ENCODE measurements around the gene MRPL3.

MRPL3 gene

DNA sequence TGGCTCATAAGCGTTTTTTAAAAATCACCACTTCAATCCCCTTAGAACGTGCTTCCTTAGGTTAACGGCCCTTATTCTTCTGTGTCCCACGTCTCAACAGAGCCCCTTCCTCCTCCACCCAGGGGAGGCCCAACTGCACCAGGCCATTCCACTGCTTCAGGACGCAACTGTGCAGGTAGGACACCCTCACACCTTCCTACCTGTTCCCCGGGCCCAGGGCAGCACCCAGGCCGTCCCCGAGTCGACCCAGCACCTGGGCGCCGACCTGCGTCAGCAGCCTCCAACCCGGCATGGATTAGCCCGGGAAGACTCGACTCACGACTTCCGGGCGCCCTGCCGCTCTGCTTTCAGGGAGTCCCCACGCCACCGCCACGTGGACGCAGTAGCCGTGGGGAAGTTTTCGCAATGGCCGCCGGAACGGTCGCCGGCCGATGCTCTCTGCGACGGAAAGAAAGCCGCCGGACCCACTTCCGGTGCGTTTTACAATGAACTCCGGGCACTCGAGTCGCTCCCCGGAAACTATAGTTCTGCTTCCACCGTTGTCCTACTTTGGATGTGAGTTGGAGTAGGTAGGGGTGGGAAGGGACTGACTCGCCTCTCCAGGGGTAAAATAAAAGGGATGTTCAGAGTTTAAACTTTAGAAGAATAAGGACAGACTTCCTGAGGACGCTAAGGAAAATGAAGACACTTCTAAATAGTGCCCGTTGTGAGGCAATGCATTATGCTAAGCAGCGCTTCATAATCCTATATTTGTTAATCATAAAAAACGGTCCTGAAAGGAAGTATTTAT lies at the start of gene MRPL3:
Gene MRPL3, minus strand, starts transcription at position 442 of the 790 bp plus-strand sequence. Its CDS starts 150 bp downstream, at position 292.
- peak; percentile 64 for DNase-seq (ENCODE audit: low read depth)

DNA sequence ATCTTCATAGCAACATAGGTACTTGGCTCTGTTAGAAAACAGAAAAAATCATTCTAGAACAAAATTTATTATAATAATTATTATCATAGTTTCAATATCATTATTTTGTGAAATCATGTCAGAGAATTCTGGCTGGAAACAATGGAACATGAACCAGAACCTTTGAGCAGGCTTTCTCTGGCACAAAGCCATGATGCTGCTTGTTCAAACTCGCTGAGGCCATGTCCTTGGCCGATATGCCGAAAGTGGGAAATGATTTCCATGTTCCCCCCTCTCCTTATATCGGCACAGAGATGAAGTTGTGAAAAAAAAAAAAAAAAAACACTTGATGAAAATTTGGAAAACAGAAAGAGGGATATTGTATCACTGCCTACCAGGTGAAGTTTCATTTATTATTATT lies 49.0 kb upstream of the MRPL3 start:
- no peak for DNase-seq (ENCODE audit: low read depth)

DNA sequence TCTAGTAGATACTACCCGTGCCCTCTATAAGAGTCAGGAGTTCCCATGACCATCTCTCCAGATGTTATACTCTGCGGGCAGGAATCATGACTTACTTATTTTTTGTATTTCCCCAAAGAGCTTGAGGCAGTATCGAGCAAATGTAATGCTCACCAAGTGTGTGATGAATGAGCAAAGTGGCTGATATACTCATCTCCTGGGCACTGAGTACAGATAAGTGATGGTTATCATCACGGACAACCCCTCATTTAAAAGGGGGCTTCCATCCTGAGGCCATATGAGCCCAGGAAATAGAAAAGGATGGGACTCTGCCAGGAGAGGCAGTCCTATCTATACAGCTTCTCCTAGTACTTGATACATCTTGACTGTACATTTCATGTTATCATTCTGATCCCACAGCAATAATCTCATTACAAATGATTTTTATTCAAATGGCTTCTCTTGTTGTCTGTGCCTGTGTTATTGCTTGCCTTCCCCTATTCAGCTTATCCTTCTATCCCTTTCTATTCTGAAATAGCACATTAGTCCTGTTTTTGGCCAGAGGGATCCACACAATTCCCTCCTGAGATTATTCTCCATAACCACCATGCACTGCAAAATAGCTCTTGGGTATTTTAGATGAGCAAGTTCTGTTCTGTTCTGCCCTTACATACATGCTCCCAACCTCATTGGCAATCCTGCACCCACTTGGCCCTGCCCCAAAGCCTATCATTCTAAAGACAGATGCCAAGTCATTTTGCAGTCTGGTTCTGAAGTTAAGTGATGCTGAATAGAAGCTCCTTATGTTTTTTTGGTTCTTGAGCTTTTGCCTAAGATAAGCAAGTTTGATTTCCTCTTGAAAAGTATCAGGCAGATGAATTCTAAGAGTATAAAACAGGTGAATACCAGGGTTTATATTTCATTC lies 48.0 kb upstream of the MRPL3 start:
- DNase-seq (ENCODE audit: low read depth): no peak

DNA sequence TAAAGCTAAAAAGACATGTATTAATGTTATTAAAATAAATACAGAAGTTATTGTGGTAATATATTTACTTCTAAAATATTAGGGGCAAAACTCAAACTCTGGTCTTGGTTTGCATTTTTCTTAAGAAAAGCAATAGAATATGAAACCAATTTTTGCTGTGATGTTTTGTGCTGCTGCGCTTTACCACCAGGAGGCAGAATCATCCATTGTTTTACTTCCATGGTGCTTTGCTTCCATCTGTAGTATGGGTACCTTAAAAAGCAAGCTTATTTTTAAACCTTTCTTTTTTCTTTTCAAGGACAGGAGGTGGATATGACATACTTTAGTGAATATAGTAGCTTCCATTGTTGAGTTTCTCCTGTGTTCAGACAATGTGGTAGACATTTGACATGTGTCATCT lies 46.6 kb upstream of the MRPL3 start:
- DNase-seq (ENCODE audit: low read depth): no peak

DNA sequence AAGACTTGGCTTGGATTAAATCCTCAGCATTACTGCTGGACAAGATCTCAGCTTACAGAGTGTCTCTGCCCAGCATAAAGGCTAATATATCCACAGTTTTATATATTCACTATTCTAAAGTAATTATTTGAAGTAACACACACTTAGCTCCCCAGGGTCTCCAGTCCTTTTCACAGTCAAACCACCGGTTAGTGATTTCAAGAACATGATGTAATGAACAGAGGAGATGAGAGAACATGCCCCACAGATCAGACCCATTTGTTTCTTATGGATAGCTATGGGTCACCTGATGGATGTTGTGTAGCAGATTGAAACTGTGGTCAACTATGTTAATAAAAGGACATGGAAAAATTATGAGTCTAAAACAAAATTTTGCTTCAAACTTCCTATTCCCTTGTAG lies 44.8 kb upstream of the MRPL3 start:
- no peak for DNase-seq (ENCODE audit: low read depth)

DNA sequence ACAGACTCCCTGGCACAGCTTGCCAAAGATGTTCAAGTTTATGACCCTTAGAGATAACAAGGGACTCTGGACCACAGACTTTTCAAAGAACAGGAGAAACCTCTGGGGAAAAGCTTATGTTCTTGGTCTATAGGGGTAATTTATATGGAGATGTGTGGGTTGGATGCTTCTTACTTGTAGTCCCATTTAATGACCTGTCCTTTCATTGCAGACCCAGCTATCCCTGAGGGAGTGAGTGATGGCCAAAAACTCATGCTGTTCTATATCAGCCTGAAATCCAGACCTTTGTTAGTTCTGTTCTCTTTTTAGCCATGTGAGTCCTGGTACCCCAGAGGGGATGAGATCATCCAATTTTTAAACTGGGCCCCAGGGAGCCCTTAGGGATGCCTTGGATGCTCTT lies 43.7 kb upstream of the MRPL3 start:
- DNase-seq (ENCODE audit: low read depth): no peak

DNA sequence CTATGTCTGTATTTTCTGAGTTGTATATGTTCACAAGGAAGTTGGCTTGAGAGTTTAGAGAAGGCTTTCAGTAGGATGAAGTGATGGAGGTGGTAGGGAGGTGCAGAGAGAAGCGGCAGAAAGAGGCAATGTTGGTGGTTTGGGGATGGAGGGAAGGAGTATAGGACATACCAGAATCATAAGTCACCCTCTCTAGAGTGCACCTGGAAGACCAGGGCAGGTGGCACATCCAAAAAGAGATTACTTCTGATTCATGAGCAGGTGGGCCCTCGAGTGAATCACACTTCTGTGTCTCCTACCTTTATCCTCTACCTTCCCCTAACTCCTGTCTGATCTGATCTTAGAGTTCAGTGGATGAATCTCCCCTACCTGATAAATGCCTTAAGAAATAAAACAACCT lies 41.8 kb upstream of the MRPL3 start:
- no peak for DNase-seq (ENCODE audit: low read depth)

DNA sequence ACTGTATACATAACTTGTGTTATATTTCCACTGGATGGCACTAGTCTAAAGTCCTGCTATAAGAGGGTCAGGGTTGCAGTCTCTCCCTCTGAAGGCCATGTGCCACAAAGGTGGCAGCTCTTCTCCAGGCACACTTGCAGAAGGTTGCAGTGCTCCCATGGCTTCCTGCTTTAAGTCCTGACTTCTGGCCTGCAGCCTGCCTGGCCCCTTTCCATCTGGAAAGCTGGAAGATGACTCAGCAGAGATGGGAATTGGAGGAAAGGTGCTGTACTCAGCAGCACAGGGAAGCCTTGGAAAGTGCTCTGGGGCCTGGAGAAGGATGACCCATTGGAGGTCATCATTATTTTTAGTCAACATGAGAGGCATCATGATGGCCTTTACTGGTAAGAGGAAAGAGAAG lies 40.9 kb upstream of the MRPL3 start:
- no peak for DNase-seq (ENCODE audit: low read depth)

DNA sequence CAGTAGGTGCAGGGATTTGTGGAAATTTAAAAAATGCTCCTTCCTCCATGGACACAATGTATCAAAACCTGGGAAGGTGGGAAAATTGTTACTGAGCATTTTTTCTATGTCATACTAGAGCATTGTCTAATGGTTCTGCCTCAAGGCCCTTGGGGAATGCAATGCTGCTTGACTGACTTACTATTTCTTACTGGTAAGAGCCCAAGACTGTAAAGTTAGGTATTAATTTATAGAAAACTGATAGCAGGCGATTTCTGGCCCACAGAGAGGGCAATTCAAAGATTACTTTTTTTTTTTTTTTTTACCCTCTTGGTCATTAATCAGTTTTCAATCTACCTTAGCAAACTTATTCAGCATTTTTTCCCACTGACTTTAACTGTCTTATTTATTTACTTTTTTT lies 38.5 kb upstream of the MRPL3 start:
- DNase-seq (ENCODE audit: low read depth): no peak

DNA sequence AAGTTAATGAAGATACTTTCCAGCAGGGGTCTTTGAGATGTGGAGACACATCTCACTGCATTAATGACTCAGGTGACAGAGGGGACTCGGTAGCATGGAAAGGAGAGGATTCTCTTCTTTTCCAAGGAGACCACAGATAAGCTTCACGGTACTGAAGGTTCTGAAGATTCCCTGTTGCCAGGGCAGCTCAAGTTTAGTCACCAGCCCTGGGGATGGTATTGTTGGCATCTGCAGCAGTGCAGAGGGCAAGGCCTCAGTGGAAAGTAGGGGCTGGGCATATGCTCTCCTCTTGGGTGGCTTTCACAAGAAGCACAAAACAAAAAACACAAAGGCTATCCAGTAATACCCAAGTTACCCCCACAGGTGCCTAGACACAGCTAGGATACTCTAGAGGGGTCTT lies 38.0 kb upstream of the MRPL3 start:
- no peak for DNase-seq (ENCODE audit: low read depth)

DNA sequence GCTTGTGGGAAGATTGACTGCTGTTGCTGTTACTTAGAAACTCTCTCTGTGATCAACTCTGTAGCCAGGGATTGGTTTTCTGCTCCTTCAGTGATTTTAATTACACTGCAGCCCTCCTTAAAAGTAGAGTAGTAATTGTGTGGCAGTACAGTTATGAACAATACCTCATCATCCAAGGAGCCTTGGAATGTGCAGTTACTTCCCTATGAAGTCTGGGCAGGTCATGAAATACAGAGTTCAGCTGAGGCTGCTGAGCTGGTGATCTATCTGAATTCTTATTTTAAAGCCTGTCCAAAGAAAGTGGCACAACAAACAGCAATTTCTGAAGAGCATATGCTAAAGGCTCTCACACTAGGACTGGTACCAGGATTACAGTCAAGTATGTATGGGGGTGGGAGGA lies 37.4 kb upstream of the MRPL3 start:
- no peak for DNase-seq (ENCODE audit: low read depth)

DNA sequence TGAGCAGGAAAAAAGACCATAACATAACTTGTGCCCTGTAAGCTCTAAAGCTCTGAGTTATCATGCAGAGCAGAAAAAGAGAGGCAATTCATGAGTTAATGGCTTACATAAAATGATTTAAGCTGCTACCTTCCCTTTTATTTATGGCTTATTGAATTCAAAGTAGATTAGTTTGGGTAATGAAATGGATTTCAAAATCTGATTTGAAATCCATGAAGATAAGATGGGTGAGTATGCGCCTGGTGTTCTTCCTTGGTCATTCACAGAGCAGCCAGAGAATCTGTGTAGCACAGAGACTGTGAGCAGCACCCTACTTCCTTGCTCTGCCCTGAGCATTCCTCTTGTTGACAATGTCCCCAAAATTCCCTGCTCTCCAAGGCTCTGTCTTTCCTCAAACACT lies 36.2 kb upstream of the MRPL3 start:
- no peak for DNase-seq (ENCODE audit: low read depth)

DNA sequence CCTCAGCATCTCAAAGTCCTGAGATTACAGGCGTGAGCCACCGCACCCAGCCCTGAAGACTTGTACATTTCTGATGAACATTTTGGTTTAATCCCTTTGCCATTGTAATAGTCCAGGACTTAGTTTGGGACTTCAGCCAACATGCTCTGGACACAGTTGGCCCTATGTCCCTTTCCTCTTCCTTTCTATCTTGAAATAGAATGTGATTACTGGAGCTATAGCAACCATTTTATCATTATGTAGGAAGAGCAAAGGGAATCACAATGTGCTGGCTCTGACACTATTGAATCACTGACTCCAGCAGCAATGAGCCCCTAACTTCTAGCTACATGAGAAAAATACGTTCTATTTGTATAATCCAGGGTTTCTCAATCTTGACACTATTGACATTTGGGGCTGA lies 34.8 kb upstream of the MRPL3 start:
- no peak for DNase-seq (ENCODE audit: low read depth)

DNA sequence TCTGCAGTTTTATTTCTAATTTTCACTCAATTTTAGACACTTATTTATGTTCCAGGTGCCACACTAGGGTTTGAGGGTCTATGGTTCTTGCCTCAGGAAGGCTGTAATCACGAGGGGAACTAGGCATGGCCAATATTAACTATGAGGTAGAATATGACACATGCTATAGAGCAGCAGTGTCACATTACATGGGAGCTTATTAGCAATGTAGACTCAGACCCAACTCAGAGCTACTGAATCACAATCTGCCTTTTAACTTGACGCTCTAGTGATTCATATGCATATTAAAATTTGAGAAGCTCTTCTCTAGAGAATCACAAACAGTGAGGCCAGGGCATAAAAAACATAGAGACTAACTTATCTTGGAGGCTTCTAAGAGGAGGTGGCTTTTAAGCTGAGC lies 32.8 kb upstream of the MRPL3 start:
- no peak for DNase-seq (ENCODE audit: low read depth)

DNA sequence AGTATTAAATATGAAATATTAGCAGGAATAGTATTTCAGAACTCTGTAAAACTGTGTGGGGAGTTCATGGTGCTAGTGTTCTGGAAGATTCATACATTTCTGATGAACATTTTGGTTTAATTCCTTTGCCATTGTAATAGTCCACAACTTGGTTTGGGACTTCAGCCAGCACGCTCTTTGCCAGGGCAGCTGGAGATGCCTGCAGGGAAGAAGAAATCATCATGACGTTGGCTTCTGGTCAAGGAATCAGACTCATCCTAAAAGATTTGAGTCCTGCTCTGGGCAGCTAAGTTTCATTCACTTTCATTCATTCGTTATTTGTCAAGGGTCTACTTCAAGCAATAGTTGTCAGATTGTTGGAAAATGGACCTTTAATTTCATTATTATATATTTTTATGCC lies 32.4 kb upstream of the MRPL3 start:
- DNase-seq (ENCODE audit: low read depth): no peak

DNA sequence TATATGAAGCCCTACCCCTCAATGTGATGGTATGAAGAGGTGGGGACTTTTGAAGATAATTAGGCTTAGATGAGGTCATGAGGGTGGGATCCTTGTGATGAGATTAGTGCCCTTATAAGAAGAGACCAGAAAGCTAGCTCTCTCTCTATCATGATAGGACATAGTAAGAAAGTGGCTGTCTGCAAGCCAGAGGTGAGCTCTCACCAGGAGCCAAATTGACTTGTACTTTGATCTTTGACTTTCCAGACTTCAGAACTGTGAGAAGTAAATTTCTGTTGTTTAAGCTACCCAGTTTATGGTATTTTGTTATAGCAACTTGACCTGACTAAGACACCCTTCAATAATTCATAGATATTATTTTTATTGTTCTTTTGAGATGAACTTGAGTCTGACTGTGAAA lies 29.9 kb upstream of the MRPL3 start:
- DNase-seq (ENCODE audit: low read depth): no peak

DNA sequence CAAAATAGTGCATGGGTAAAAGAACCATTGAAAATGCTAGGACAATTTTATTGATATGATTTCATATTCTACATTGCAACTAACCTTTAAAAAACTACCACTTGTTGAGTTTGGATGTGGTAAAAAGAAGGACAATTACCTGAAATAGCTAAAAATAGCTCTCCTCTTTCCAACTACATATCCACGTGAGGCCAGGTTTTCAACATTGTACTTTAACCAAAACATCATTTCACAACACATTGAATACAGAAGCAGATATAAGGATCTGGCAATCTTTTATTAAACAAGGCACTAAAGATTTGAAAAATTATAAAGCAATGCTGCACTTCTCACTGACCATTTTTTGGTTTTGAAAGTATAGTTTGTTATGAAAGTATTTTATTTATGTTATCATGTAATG lies 28.1 kb upstream of the MRPL3 start:
- no peak for DNase-seq (ENCODE audit: low read depth)

DNA sequence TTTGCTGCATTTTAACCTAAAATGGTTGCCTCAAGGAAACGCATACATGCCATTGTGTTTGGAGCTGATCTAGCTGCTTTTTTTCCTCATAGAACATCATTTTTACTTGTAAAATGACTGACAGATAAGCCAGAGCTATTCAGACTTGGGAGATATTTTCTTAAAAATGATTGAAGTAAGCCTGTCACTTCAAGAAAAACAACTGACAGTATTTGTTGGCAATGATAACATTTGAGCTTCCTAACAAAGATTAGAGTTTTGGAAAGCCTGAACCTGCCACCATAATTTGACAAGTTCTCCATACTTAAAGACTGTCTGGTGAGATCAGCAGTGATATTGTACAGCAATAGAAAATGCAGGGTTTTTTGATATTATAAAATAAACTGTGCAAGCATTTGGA lies 27.6 kb upstream of the MRPL3 start:
- DNase-seq (ENCODE audit: low read depth): no peak

DNA sequence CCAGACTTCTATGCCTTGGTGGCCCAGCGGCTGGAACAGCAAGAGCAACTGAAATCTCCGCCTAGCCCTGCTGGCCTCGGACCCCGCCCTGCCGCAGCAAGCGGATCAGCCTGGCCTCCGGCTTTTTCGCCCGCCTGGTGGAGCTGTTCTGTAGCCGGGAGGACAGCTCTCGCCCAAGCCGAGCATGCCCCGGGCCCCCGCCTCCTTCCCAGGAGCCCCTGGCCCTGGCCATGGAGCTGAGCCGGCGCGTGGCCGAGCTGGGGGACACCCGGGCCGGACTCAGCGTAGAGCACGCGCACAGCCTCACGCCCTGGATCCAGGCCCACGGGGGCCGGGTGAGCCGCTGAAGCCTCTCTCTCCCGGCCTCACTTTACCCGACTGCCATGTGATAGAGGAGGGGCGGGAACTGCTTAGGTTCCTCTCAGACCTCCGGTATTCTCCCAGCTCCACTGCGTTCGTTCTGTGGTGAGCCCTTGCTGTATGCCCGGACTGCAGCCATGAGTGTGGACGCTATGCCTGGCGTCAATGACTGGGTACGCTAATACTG lies 24.1 kb upstream of the MRPL3 start:
- no peak for DNase-seq (ENCODE audit: low read depth)

DNA sequence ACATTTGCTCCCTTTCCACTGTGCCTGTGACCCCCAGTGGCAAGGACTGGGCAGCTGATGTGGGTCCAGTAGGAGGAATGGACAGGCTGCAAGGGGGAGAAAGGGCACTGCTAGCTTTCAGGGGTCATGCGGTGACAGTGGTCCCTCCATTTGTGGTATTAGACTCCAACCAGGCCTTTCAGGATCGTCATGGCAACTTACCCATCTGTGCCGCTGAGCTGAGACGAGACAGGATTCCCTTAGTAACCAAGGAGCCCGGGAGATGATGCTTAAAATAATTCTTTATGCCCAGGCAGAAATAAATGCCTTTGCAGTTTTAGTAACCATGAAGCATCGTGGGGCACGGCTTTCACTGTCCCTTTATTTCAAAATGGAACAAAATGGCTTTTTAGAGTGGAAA lies 15.9 kb upstream of the MRPL3 start:
- DNase-seq (ENCODE audit: low read depth): no peak

DNA sequence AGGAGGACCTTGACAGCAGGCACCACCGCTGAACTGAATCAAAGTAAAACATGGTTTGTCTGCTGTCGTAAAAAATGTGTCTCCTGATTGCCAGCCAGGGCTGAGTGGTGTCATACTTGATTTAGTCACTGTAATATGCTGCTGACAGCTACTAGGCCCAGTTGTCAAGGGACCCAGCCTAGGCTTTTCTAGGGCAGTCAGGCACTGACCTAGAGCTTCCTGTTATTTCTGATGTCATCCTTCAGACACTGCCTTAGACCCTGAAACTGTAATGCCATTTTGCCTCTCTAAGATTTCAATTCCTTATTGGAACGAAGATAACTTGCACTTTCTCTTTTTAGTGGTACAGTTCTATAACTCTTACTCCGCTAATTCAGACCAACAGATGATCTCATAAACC lies 2.6 kb upstream of the MRPL3 start:
- no peak for DNase-seq (ENCODE audit: low read depth)

DNA sequence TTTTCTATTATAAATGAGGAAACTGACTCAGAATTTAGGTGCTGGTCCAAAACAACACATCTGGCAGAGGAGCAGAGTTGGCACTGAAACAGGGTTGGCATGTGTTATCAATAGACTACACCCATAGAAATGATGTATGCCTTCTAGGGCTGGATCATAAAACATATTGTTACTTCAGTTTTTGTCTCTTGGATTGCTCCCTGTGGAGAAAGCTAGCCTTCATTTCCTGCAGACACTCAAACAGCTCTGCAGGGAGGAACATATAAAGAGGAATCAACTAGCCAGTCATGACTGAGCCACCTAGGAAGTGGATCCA lies 507 bp upstream of the MRPL3 start:
- no peak for DNase-seq (ENCODE audit: low read depth)

DNA sequence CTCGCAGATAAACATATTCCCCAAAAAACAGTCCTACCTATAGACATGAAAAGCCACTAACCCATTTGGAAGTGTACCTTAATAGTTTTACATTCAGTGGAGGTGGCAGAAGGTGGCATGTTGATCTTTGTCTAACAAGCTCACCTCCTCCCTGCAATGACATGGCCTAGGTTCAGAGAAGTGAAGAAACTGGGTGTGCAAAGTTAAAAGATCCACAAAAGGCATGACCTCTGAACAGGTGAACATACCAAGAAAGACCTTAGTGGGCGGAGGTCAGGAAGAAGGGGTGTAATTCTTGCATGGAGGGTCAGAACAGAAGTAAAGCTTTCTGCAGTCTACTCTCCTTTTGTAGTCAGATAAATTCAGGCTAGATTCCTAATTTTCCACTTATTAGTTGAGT lies 822 bp downstream of the MRPL3 start:
- no peak for DNase-seq (ENCODE audit: low read depth)
